HG02588 (cell line): Measurements from ENCODE around the gene SKI.

Experiments
- ATAC-seq: cut with Tn5 transposase; IDR thresholded peaks from one replicate; pipeline ENCODE4 v1.9.1; 2021; ENCODE audit warnings: mild to moderate bottlenecking, moderate library complexity; ENCODE audit not compliant: unreplicated experiment

The SKI gene

DNA sequence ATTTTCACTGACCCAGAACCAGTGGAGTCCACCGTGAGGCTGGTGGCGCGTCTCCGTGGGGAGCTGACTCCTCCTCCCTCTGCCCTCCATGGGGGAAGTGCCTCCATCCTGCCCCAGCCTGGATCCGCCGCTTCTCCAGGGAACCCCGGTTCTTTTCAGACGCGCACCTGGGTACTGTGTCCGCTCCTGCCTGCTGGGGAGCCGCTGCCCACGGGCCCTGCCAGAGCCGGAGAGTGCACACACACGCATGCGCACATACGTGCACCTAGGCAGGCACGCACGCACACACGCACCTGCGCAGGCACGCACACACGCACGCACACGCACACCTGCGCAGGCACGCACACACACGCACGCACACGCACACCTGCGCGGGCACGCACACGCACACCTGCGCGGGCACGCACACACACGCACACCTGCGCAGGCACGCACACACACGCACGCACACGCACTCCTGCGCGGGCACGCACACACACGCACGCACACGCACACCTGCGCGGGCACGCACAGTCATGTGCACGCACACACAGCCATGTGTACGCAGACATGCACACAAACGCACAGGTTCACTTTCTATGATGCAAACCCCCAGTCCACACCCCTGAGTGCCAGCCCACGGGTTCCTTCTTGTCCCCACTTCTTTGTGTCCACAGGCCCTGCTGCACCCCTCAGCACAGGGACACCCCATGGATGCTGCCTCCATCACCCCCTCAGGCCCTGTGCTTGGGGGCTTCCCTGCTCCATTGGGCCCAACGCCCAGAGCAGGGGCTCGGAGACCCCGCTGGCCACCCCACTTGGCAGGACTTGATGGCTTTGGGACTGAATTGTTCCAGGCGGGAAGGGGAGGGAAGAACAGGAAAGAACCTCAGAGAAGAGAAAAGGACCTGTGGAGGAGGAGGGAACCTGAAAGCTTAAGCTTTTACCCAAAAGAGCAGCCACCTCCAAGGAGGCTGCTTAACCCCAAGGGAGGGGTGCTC, 120.5 kb downstream of the SKI start:
- no peak for ATAC-seq

DNA sequence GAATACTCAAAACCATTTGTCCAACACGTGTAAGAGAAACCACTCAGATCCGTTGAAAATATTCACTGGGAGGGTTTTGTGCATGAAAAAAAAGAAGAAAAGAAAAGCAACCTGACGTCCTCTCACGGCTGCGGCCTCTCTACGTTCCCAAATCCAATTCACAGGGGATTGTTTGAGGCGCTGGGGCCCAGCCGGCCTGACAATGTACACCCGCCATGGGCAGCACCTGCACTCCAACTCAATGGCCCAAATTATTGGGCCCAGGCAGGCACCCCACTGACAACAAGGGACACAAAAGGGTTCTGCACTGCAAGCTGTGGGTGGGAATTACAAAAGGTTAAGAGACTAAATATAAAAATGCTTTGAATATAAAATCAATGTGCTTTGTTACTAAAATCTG, 121.7 kb downstream of the SKI start:
- ATAC-seq: no peak

DNA sequence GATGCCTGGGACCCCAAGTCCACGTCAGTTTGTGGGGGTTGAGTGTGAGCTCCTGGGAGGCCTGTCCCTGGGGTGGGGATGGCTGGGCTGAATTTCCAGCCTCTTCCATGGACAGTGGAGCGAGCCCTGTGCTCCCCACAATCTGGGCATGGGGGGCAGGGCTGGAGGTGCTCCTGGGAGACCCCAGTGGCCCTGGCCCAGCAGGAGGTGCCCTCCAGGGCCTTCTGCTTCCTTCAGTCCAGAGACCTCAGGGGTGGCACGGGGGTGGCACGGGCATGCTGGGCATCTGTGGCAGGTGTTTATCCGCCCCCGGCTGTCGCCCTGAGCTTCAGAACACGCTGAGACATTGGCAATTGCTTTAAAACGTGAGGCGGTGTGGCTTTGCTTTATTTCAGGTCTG, 122.4 kb downstream of the SKI start:
- no peak for ATAC-seq

DNA sequence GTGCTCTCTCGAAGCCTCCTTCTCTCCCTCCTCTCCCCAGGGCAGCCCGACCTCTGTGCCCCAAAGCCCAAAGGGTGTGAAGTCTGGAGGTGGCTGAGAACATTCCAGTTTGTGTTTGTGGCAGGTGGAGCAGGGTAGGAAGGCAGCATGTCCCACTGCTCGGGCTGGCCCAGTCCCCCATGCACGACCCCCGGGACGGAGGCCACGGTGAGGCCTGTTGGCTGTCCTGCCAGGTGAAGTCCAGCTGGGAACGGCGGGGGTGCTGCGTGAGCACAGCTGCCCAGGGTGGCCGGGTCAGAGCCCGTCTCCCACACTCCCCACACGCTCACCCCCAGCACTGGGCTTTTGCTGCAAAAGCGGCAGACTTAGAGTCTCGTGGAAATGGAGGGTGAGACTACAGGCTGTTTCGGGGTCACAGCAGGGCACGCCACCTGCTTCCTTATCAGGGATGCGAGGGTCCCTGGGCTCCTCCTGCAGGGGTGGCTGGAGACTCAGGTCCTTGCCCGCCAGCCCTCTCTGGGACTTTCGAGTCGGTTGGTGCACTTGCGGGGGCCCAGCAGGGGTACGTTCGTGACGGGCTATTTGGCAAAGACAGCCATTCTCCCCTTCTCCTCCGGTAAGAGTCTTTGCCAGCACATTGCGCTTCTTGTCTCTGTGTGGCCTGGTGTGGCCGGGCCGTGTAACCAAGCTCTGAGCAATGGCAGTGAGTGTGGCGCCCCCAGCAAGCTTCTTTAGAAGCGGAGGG, 123.0 kb downstream of the SKI start:
- ATAC-seq: no peak

DNA sequence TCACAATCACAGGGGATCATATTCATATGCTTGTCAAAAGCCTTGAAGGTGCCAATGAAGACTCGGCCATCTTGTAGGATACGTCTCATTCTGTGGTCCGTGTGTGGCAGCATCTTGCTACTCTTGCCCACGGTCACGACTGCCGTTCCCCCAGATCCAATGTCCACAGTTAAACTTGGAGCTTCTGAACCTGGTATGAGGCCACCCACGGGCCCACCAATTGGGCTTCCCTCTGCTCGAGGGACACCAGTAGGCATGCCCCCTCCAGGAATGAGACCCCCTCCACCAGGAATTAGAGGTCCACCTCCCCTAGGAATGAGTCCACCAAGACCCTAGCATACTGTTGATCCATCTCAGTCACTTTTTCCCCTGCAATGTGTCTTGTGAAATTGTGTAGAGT, 123.6 kb downstream of the SKI start:
- no peak for ATAC-seq

DNA sequence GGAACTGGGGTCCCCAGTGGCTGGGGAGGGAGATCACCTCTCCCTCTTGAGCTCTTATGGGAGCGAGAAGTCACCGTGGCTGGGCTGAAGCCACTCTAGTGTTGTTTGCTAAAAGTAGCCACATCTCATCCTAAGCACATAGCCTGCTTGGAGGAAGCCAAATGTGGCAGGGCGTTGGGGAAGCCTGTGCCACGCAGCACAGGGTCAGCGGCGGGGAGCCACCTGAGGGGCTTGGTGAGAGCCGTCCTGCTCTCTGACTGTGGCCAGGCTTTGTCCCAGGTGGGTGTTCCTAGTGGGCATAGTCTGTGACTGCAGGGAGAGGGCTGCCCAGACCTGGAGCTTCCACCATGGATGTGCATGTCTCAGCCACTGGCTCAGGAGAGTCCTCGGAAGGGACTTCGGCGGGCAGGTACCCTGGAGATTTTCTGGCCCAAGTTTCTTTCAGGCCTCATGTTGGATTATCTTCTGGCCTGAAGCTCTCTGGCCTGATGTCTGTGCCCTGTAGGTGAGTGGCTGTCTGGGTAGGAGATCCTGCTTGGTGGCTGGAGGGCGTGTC, 124.3 kb downstream of the SKI start:
- no peak for ATAC-seq

DNA sequence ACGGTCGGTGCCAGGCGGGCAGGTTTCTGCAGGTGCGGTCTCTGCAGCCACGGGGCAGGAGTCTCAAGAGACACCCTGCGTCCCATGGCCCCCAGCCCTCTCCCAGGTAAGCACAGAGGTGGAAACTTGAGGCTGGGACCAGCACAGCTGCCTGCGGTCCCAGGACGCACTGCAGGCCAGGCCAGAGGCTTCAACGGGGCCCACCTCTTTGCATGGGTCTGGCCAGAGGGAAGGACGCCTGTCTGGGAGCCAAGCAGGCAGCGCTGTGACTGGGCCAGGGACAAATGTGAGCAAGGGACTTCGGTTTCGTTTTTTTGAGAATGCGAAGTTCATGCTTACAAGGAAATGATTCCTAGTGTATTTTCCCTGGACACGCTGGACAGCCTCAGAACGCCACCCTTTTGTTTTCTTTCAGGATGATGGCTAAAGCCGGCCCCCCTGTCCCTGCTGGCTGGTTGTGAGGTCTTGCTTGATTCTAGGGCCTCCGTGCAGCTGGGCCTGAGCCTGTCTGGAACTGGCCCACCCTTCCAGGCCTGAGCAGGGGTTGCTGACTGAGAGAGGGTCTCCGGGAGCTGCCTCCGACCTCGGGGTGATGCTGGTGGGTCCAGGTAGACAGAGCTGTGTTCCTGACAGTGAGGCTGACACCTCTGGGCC, 124.9 kb downstream of the SKI start:
- ATAC-seq: no peak

DNA sequence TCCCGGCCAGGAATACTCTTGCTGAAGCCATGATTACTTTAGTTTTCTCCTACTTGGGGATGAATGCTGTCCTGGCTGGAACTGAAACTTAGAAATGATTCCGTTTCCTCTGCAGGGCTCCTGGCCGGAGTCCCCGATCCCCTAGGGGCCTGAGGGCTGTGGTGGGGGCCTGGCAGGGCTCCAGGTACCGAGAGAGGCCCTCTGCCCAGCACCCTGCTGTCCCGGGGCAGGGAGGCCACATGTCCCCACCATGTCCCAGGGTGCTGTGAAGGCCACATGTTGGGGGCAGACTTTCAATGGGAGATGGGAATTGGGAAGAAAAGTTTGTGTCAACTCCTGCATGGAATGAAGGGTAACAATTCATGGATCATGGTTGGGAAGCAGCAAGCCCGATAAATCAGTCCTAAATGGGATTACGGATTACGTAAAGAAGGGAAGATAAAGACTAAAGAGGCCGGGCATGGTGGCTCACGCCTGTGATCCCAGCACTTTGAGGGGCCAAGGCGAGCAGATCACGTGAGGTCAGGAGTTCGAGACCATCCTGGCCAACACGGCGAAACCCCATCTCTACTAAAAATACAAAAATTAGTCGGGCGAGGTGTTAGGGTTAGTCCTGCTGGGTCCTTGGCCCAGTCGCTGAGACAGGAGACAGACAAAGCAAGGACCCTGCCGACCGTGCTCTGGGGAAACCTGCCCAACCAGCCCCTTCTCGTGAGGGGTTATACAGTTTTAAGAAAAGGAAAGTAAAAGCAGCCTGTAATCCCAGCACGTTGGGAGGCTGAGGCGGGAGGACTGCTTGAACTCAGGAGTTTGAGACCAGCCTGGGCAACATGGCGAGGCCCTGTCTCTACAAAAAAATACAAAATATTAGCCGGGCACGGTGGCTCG, 125.7 kb downstream of the SKI start:
- ATAC-seq: no peak

DNA sequence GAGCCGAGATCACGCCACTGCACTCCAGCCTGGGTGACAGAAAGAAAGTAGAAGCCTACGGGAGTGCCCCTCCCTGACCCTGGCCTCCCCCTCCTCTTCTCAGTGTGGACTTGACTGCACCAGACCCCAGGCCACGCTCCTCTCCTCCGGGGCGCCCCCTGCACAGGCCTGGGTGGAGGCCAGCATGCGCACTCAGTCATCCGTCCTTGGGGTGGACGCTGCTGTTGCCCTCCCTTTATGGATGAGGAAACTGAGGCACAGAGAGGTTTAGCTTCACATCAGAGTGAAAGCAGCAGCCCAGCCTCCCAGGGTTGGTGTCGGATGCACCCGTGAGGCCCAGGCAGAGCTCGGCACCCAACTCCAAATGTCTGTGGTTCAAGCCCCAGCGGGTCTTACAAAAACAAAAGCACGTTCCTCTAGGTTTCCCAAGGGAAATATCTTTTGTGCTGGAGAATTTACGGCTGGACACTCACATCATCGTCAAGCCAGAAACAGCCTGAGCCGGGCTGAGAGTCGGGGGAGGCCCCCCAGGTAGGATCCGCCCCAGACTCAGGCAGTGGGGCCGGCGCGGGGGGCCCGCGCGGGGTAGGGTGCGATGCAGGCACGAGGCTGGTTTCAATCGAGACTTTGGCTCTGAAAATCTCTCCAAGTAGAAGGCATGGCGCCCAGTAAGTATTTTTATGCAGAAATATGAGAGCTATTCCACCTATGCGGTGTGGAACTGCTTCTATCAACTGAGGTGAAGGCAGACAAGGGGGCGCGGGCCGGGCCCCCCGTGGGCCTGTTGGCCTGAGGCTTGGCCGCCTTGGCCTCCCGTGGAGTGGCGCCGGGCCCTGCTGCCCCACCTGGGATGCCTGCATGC, 126.6 kb downstream of the SKI start:
- ATAC-seq: no peak

DNA sequence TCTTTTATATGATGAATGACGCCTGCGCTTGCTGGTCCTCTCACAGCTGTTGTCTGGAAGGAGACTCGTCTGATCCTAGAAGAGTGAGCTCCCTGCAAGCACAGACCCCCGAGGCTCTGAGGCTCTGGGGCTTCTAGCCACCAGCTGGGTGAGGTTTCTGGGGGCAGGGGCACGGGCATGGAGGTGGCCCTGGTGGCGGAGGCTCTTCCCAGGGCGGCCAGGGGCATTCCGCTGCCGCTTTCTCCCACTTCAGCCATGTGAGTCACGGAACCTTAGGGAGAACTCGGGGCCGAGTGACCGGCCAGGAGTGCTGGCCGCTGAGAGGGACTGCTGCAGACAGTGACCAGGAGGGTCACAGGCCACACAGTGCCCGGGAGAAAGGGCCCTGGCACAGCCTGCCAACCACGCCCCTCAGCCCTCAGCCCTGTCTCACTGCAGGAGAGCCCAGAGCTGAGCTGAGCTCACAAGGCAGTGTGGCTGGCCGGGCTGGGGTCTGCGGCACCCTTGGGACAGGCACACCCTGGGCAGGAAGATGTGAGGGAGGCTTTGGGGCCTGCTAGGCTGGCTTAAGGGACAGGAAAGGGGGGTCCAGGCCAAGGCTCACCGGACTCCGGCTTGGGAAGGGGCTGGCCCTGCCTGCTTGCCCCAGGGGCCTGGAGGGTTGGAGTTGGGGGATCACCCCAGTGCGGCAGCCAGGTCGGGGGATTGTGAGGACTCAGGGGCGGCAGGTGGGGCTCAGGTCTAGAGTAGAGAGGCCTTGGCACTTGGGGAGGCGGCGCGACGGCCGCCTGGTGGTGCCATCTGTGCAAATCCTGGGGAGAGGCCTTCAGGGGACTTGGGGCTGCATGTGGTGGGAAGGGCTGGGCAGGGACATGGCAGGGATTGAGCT, 127.5 kb downstream of the SKI start:
- no peak for ATAC-seq

DNA sequence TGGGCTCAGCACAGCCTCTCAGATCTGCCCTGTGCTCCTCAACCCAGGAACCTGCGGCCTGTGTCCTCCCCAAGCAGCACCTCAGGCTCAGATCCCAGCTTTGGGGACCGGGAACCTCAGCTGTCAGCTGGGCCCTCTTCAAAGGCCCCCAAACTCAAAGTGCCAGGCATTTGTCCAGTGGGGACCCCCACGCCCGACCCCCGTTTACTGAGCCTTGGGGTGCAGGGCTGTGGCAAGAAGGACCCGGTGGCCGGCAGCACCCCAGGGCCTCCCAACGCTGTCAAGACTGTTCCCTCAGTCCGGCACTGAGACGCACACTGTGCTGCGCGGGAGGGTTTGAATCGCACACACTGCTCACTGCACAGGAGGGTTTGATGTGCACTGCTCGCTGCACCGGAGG, 128.3 kb downstream of the SKI start:
- ATAC-seq: no peak

DNA sequence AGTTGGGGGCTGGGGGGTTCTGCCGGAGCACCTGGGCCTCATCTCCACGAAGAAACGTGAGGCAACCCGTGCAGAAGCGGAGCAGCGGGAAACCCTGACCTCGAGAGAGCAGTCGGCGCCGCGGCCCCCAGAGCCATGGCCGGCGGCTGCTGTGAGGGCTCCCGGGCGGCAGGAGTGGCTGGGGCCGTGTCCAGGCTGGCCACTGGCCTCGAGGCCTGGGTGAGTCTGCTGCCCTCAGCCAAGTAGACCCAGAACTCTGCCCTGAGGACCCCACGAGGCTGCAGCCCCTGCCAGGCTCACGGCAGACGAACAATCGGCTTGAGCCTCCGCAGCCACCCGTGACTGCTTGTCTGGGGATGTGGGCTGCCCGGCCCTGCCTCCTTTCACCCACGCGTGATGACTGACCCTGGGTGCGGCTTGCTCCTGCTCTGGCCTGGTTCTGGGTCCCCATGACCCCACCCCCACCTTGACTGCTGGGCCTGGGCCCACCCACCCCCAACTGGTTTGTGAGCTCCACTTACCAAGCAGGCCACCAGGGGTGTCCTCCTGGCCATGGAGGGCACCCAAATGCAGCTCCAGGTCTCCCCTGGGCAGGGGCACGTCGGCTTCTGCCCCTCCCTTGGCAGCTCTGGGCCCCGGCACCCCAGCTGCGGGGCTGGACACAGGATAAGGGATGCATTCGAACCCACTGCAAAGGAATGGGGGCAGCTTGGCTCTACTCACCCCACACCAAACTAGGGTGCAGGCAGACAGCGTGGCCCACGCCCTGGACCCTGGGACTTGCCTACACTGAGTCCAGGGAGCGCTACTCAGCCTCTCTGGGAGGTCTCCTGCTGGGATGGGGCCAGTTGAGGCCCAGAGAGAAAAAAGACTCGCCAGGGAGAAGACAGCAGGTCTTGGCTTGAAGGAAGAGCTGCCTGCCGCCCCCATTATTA, 129.1 kb downstream of the SKI start:
- ATAC-seq: no peak

DNA sequence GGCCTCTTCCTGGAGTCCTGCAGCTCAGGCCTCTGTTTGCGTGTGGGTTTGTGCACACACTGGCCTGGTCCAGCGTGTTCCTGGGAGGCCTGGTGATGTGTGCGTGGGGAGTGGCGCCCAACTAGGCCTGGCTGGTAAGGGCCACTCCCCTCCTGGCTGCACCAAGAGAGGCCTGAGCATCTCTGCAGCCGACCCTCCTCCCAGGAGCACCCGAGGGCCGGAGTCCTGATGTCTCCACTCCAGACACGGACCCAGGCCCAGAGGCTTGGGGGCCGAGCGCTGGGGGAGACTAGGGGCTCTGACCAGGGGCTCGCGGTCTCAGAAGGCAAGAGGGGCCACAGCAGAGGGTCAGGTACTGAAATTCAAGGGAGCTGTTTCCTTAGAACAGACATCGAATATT, 130.0 kb downstream of the SKI start:
- no peak for ATAC-seq

DNA sequence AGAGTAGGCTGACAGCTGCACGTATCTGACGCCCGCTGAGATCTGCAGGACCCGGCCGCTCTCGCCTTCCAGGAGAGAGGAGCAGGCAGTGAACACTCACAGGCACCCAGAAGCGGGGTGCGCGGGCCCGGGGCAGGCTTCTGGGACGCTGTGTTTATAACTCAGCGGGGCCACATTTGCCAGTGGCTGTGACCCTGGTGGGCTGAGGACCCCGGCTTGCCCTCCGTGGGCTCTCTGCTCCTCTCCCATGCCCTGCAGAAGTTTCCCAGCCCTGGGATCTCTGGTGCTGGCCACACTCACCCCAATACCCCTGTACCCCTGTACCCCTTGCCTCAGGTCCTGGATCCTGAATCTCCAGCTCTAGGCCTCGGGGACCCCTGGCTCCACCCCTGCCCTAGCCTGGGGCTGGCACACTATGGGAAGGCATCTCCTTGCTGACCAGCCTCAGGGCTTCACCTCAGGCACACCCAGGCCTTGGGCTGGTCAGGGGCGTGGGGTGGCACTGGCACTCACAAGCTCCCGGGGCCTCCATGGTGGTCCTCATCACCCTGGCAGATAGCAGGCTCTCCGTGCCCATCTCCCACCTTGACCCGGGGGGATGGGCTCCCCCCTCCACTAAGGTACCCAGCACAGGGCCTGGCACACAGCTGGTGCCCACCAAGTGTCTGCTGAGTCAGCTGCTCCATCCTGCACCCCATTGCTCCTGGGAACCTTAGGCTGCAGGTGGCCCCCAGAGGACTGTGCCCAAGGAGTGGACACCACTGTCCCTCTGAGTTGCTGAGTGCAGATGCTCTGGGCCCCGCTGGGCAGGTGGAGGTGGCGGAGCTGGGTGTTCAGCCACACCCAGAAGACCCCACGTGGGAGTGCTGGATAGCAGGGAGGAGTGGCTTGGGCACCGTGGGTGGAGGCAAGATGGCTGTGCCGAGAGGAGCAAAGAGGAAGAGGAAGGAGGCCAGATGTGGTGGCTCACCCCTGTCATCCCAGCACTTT, 130.8 kb downstream of the SKI start:
- ATAC-seq: no peak
